Liver (tissue), 9 donors: Measurements from ENCODE around the gene SERTAD1. TPM values are rescaled to one million over a fixed set of nuclear protein-coding genes. Genes with fewer than 3 reads are reported as not detected.
"Not testable (repeated sequence)": the region's sequence is repeated elsewhere in the genome, so short reads cannot be mapped to it uniquely, and the experiment has no call there.

ENCODE experiments used
- DNase-seq: peaks from one replicate; pipeline ENCODE4 v3.0.0-alpha.2; 2017; ENCODE audit warnings: low spot score
- H3K27ac ChIP-seq, 2 donors: one replicate each; pipeline ENCODE4 v1.7.0; 2013; ENCODE audit warnings: inconsistent platforms in 2 of 2, low read length in 2 of 2, control low read depth in 1 of 2, low read depth in 1 of 2, mild to moderate bottlenecking in 1 of 2
- H3K27me3 ChIP-seq, 4 donors: one replicate each; pipeline versions ENCODE4 v1.6.1 to v1.7.0; 2013; ENCODE audit warnings: low read length in 3 of 4, inconsistent platforms in 1 of 4, mild to moderate bottlenecking in 1 of 4, moderate library complexity in 1 of 4; ENCODE audit not compliant: control insufficient read depth in 4 of 4, insufficient read depth in 4 of 4
- H3K36me3 ChIP-seq, 4 donors: one replicate each; pipeline versions ENCODE4 v1.6.1 to v1.7.0; 2013; ENCODE audit warnings: low read length in 3 of 4, mild to moderate bottlenecking in 3 of 4, low read depth in 1 of 4, moderate library complexity in 1 of 4; ENCODE audit not compliant: control insufficient read depth in 4 of 4, insufficient read depth in 3 of 4
- H3K4me1 ChIP-seq, 4 donors: one replicate each; pipeline versions ENCODE4 v1.6.1 to v1.7.0; 2013; ENCODE audit warnings: low read length in 3 of 4, mild to moderate bottlenecking in 3 of 4, moderate library complexity in 1 of 4; ENCODE audit not compliant: control insufficient read depth in 4 of 4, insufficient read depth in 4 of 4
- H3K4me3 ChIP-seq, 3 donors: one replicate each; pipeline versions ENCODE4 v1.6.1 to v1.7.0; 2013; ENCODE audit warnings: low read length in 3 of 3, control low read depth in 1 of 3, low read depth in 1 of 3, mild to moderate bottlenecking in 1 of 3
- H3K9ac ChIP-seq, 2 donors: one replicate each; pipeline ENCODE4 v1.7.0; 2013; ENCODE audit warnings: low read length in 2 of 2, mild to moderate bottlenecking in 2 of 2, moderate library complexity in 2 of 2, control low read depth in 1 of 2, low read depth in 1 of 2
- H3K9me3 ChIP-seq, 4 donors: one replicate each; pipeline versions ENCODE4 v1.6.1 to v1.7.0; 2013; ENCODE audit warnings: low read length in 3 of 4; ENCODE audit not compliant: control insufficient read depth in 4 of 4
- CTCF ChIP-seq: fragments of 150-350 bp; IDR thresholded peaks from 2 replicates; pipeline ENCODE4 v1.5.1; 2017; ENCODE audit warnings: improper control_type of control experiment, low read depth, low read length; ENCODE audit not compliant: missing input control
- EGR1 ChIP-seq, 2 donors: IDR thresholded peaks; 2 replicates each; pipeline ENCODE4 v1.6.1; 2016 to 2018; ENCODE audit warnings: antibody characterized with exemption in 2 of 2, low read depth in 2 of 2
- FOXA1 ChIP-seq: IDR thresholded peaks from 2 replicates; pipeline ENCODE4 v1.6.1; 2016; ENCODE audit warnings: antibody characterized with exemption
- FOXA2 ChIP-seq: IDR thresholded peaks from 2 replicates; pipeline ENCODE4 v1.6.1; 2016; ENCODE audit warnings: antibody characterized with exemption
- GABPA ChIP-seq, 2 donors: IDR thresholded peaks in 1 of 2; conservative IDR thresholded peaks in 1 of 2; 2 replicates each; pipeline ENCODE4 v1.6.1; 2016; ENCODE audit warnings: antibody characterized with exemption in 2 of 2, mild to moderate bottlenecking in 1 of 2, moderate library complexity in 1 of 2
- HNF4A ChIP-seq, 2 donors: conservative IDR thresholded peaks; 2 replicates each; pipeline ENCODE4 v1.6.1; 2016; ENCODE audit warnings: antibody characterized with exemption in 2 of 2, mild to moderate bottlenecking in 2 of 2
- HNF4G ChIP-seq: IDR thresholded peaks from 2 replicates; pipeline ENCODE4 v1.6.1; 2016; ENCODE audit warnings: antibody characterized with exemption
- JUND ChIP-seq, 2 donors: IDR thresholded peaks; 2 replicates each; pipeline ENCODE4 v1.6.1; 2016; ENCODE audit warnings: antibody characterized with exemption in 2 of 2
- MAX ChIP-seq: IDR thresholded peaks from 2 replicates; pipeline ENCODE4 v1.6.1; 2016; ENCODE audit warnings: antibody characterized with exemption
- NR2F2 ChIP-seq: IDR thresholded peaks from 2 replicates; pipeline ENCODE4 v1.6.1; 2016; ENCODE audit warnings: antibody characterized with exemption
- RAD21 ChIP-seq, 2 donors: IDR thresholded peaks; 2 replicates each; pipeline ENCODE4 v1.6.1; 2016; ENCODE audit warnings: antibody characterized with exemption in 2 of 2, mild to moderate bottlenecking in 2 of 2
- REST ChIP-seq: IDR thresholded peaks from 2 replicates; pipeline ENCODE4 v1.6.1; 2016; ENCODE audit warnings: antibody characterized with exemption, mild to moderate bottlenecking
- RXRA ChIP-seq, 2 donors: IDR thresholded peaks; 2 replicates each; pipeline ENCODE4 v1.6.1; 2017 to 2018; ENCODE audit warnings: antibody characterized with exemption in 2 of 2, mild to moderate bottlenecking in 1 of 2
- SP1 ChIP-seq: IDR thresholded peaks from 2 replicates; pipeline ENCODE4 v1.6.1; 2018; ENCODE audit warnings: antibody characterized with exemption, mild to moderate bottlenecking
- TAF1 ChIP-seq: conservative IDR thresholded peaks from 2 replicates; pipeline ENCODE4 v1.6.1; 2016; ENCODE audit warnings: antibody characterized with exemption, mild to moderate bottlenecking
- YY1 ChIP-seq: IDR thresholded peaks from 2 replicates; pipeline ENCODE4 v1.6.1; 2016; ENCODE audit warnings: antibody characterized with exemption, mild to moderate bottlenecking
- WGBS: extraction: QIAGEN DNeasy Blood & Tissue Kit; methylation state at CpG from one replicate; pipeline ENCODE4 v1.1.7; 2013; 5-methylcytosine and 5-hydroxymethylcytosine counted together
- polyA plus RNA-seq, 2 donors: library from polyadenylated mRNA; stranded (reverse) in 1 of 2; unstranded in 1 of 2; fragments of 200-250 nt in 1 of 2; fragments of >200 nt in 1 of 2; fragmentation: Nextera tagmentation in 1 of 2; extraction: Ambion mirVana in 1 of 2; gene quantifications; one replicate each; pipeline versions ENCODE4 v1.2.1 to v1.2.3, GENCODE V29; 2013 to 2015
- total RNA-seq, 2 donors: library from RNA; depleted of rRNA; stranded (reverse); fragments of >200 nt; gene quantifications; one replicate each; pipeline ENCODE4 v1.2.3, GENCODE V29; 2014
- TF ChIP-seq, protein P1 (sequence below): IDR thresholded peaks from 2 replicates; pipeline ENCODE4 v1.6.1; 2016; ENCODE audit warnings: antibody characterized with exemption
- TF ChIP-seq, protein P2 (sequence below): IDR thresholded peaks from 2 replicates; pipeline ENCODE4 v1.6.1; 2016; ENCODE audit warnings: antibody characterized with exemption
- donor health status: healthy.
- donor health status: healthy.
- donor health status: healthy.
- donor health status: healthy.
- donor health status: healthy.

SERTAD1 gene
- total and polyA plus RNA-seq, 4 donors: 3.6 to 6.8 (median 4.9) TPM

DNA sequence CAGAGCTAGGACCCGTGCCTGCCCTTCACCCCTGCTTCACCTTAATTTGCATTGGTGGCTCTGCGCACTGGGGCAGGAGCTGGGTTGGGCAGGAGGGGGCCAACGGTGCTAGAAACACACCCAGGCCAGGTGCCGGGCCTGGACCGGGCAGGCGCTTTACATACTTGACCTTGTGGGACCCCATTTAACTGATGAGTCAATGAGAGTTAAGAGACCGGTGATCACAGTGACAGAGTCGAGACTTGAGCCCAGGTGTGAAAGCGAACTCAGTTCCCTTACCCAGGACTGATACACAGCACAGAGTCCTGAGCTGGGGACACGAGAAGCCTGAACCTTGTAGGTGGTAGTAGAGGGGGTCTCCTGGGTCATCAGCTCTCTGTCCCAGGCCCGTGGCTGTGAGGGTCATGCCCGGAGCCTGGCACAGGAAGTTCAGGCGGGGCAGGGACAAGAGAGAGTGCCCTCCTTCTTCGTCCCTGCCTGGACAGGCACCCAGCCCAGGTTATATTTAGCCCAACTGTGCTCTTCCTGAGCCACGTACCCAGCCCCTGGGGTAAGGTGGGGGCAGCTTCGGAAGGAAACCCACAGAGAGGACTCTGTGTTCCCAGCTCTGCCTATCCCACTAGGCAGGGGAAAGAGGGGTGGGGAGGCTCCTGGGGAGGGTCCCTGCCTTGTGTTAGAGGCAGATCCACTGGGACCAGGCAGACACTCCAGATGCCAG, 14.5 kb downstream of the SERTAD1 start:
- WGBS: 68% methylated on average over 16 of the region's 16 CpGs
- DNase-seq: no peak
- H3K9me3 ChIP-seq: no peaks in the 10 kb centered on the region
- TF ChIP-seq MAX (no peak), FOXA1 (no peak), HNF4G (no peak)
- TF ChIP-seq, protein P1, sequence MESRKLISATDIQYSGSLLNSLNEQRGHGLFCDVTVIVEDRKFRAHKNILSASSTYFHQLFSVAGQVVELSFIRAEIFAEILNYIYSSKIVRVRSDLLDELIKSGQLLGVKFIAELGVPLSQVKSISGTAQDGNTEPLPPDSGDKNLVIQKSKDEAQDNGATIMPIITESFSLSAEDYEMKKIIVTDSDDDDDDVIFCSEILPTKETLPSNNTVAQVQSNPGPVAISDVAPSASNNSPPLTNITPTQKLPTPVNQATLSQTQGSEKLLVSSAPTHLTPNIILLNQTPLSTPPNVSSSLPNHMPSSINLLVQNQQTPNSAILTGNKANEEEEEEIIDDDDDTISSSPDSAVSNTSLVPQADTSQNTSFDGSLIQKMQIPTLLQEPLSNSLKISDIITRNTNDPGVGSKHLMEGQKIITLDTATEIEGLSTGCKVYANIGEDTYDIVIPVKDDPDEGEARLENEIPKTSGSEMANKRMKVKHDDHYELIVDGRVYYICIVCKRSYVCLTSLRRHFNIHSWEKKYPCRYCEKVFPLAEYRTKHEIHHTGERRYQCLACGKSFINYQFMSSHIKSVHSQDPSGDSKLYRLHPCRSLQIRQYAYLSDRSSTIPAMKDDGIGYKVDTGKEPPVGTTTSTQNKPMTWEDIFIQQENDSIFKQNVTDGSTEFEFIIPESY: no peak
- TF ChIP-seq, protein P2, sequence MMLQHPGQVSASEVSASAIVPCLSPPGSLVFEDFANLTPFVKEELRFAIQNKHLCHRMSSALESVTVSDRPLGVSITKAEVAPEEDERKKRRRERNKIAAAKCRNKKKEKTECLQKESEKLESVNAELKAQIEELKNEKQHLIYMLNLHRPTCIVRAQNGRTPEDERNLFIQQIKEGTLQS: no peak
- no peaks in the 10 kb centered on the region for H3K36me3 ChIP-seq
- no peak overlapping the region for H3K27ac ChIP-seq
- H3K9ac ChIP-seq: no peak overlapping the region
- H3K27me3 ChIP-seq: no peaks in the 10 kb centered on the region
- H3K4me1 ChIP-seq: peaks cover 0 to 6% (median 0%) of the 10 kb centered on the region in 4 donors
- no peak overlapping the region for H3K4me3 ChIP-seq

DNA sequence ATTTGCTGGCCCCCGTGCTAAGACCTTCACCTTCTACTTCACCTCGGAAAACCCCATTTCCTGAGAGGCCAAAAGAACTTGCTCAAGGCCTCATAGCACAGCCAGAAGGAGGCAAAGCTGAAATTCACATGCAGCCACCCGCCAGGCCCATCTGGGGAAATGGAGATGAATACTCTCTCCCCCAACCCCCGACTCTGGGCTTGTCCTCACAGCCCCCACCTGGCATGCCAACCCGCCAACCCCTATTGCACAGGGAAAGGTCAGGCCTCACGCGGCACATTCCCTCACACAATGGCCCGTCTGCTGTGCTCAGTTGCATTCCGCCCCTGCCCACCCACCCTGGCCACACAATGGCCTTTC, 15.8 kb downstream of the SERTAD1 start:
- no peak overlapping the region for H3K9ac ChIP-seq
- TF ChIP-seq RAD21 (IDR thresholded peaks at IDR 0.05) (no peak), EGR1 (IDR thresholded peaks at IDR 0.05; ENCODE audit: low read depth in 2 of 2) (no peak), FOXA1 (no peak), NR2F2 (no peak), GABPA (IDR thresholded peaks at IDR 0.05 in 1 of 2, conservative IDR thresholded peaks at IDR 0.05 in 1 of 2) (no peak), RXRA (IDR thresholded peaks at IDR 0.05) (no peak), YY1 (no peak), HNF4G (no peak), TAF1 (no peak), CTCF (no peak), REST (no peak), JUND (IDR thresholded peaks at IDR 0.05) (no peak), HNF4A (conservative IDR thresholded peaks at IDR 0.05) (no peak), SP1 (no peak), MAX (no peak), FOXA2 (no peak)
- TF ChIP-seq, protein P2: no peak
- TF ChIP-seq, protein P1: no peak
- 83% methylated on average over 9 of the region's 9 CpGs for WGBS
- H3K9me3 ChIP-seq: no peaks in the 10 kb centered on the region
- H3K27me3 ChIP-seq: no peaks in the 10 kb centered on the region
- H3K4me1 ChIP-seq: peaks cover 0 to 6% (median 0%) of the 10 kb centered on the region in 4 donors
- H3K36me3 ChIP-seq: no peaks in the 10 kb centered on the region
- no peak for DNase-seq
- no peak overlapping the region for H3K27ac ChIP-seq
- no peak overlapping the region for H3K4me3 ChIP-seq

DNA sequence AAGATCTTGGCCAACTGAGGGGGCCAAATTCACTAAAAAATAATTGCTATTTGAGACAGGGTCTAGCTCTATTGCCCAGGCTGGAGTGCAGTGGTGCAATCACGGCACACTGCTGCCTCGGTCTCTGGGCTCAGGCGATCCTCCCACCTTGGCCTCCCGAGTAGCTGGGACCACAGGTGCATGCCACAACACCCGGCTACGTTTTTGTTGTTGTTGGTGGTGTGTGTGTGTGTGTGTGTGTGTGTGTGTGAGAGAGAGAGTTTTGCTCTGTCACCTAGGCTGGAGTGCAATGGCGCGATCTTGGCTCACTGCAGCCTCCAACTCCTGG, 17.2 kb downstream of the SERTAD1 start:
- H3K9ac ChIP-seq, H3K36me3 ChIP-seq, H3K27me3 ChIP-seq, H3K9me3 ChIP-seq, DNase-seq, H3K27ac ChIP-seq, H3K4me3 ChIP-seq, H3K4me1 ChIP-seq: not testable (repeated sequence)
- 92% methylated on average over 8 of the region's 8 CpGs for WGBS
